NCI-H345 (cell line): ENCODE data around the gene TES.
"Not testable (repeated sequence)": the region's sequence is repeated elsewhere in the genome, so short reads cannot be mapped to it uniquely, and the experiment has no call there.

Source experiments
- DNase-seq: peaks from one replicate; lab custom pipeline; 2025; lab: John Stamatoyannopoulos, UW

The TES gene

GRCh38 chr7:116223588-116223987, 13.2 kb downstream of the TES start:
- DNase-seq: no peak

GRCh38 chr7:116224492-116225098, 14.3 kb downstream of the TES start:
- DNase-seq: no peak

GRCh38 chr7:116225860-116226259, 15.5 kb downstream of the TES start:
- DNase-seq: no peak

GRCh38 chr7:116226664-116227063, 16.3 kb downstream of the TES start:
- DNase-seq: no peak

- no peak for DNase-seq
These were observed 17.4 kb downstream of the TES start for GRCh38 chr7:116227678-116228239.

GRCh38 chr7:116228241-116228640, 17.9 kb downstream of the TES start:
- DNase-seq: no peak

DNA sequence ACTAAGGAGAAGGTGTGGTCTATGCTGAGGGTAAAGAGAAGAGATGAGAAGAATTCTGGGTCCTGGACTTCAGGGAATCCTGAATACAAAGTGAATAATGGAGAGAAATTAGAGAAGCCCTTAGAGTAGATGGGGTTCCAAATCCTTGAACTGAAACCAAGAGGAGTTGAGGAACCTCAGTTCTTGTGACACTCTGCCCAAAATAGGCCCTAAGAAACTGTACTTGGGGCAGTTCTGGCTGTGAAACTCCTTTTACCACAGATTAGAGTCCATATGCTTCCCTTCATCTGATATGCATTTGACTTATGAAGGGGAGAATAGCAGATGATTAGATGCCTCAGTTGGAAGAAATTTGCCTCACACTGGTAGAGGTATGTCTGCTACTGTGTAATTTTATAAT, 19.0 kb downstream of the TES start:
- DNase-seq: no peak

DNA sequence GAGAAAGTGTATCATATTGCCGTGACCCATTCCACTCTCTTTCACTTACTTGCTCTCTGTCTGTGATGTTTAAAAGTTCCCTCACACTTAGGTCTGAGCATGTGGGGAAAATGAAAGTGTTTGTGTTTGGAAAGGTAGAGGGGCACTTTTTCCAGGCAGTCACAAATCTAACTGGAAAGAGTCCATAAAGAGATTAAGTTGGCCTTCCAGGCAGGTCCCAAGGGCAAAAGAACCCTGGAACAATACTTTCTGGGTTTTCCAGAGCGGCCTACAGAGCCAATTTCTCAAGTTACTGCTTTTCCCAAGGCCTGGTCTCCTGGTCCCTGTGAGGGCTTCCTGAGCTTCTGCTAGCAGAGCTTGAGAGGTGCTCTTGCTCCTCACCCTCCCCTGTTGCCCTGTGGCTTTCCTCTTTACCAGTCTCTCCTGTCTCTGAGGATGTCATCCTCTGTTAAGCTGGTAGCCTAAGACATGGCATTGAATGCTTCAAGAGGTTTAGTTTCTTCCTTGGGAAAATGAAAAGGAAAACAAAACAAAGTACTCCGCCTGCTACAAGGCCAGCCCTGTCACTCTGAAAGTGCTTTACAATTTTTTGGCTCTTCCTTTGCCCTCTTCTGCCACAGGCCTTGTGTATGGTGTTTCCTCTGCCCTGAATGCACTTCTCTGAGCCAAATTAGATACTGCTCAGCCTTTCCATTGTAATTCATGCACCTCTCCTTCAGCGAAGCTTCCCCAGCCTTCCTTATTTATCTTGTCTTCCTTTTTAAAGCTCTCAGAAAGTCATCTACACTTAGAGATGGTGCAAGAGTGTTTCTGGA, 20.1 kb downstream of the TES start:
- no peak for DNase-seq

DNA sequence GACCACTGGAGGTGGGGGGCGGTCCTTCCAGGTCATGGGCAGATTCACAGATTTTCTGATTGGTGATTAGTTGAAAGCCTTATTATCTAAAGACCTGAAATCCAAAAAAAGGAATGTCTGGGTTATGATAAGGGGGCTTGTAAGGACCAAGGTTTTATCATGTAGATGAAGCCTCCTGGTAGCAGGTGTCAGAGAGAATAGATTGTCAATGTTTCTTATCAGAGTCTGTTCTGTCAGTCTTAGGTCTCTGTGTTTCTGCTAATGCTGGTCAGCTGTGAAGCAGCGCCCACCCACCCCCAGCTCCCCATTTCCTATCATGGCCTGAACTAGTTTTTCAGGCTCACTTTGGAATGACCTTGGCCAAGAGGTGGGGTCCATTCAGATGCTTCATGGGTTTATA, 21.2 kb downstream of the TES start:
- DNase-seq: no peak

DNA sequence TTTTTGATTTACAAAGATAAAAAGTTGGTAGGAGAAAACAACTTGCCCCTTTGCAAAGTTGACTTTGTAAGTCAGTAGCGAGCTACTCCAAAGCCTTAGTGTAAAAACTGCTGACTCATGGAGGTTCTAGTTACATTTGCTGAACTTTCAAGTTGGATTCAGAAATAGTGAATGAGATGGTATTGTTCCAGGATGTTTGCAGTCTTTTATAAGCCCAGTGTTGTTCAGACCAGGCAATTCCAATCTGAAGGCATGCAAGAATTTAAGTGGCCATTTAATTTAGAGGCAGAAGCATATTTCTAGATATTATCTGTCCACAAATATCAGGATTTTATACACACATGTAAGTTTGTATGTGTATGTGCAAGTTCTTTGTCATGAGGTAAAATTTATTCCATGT, 21.6 kb downstream of the TES start:
- no peak for DNase-seq

- DNase-seq: no peak
These were observed 22.0 kb downstream of the TES start for GRCh38 chr7:116232350-116232749.

- no peak for DNase-seq
These were observed 22.6 kb downstream of the TES start for GRCh38 chr7:116232920-116233319.

DNA sequence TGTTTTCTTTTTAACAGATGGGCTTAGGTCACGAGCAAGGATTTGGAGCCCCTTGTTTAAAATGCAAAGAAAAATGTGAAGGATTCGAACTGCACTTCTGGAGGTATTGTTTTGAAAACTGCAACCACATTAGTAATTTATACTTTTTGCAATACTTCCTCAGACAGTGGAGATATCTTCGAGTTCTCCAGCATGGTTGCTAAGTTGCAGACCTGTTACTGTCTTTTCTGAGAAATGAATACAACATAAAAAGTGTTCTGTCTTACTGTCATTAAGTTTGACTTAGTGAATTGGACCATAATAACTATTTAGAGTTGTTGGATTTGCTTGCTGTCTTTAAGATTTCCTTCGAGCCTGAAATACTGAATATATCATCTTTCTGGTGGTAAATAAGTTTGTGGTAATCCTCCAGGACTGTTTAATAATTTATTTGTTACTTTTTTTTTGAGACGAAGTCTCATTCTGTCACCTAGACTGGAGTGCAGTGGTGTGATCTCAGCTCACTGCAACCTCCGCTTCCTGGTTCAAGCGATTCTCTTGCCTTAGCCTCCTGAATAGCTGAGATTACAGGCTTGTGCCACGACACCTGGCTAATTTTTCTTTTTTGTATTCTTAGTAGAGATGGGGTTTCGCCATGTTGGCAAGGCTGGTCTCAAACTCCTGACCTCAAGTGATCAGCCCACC, 24.3 kb downstream of the TES start:
- no peak for DNase-seq

- no peak for DNase-seq
These were observed 25.0 kb downstream of the TES start for GRCh38 chr7:116235380-116235779.

- DNase-seq: peak; percentile 45
These were observed 25.8 kb downstream of the TES start for GRCh38 chr7:116236020-116236630.

DNA sequence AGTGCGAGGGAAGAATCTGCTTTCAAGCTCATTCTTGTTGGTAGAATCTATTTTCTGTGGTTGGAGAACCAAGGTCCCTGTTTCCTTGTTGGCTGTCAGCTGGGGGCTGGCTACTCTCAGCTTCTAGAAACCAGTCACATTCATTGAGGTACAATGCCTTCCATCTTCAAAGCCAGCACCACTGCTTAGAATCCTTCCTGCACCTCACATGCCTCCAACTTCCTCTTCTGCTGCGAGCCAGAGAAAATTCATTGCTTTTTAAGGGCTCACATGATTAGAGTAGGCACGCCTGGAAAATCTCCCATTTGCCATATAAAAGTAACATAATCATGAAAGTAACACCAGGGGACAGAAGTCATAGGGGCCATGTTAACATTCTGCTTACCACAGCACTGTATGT, 28.7 kb downstream of the TES start:
- DNase-seq: no peak

GRCh38 chr7:116239434-116239833, 29.1 kb downstream of the TES start:
- no peak for DNase-seq

GRCh38 chr7:116240024-116240668, 29.8 kb downstream of the TES start:
- DNase-seq: no peak

DNA sequence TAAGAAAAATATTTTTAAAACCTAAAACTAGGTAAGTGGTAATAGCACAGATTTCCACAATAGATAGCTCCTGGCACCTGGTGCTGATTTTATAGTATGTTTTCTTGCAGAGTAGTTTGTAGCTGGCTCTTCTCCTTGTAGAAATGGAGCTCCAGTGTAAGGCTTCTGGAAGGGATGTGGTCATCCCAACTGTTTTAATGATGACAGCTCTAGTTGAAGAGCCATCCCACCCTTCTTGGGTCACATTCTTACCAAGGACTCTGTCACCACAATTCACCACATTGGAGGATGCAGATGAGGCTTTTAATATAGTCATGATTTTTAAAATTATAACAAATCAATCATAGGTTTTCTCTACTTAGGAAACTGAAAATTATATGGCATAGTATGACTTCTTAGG, 31.0 kb downstream of the TES start:
- DNase-seq: no peak

DNA sequence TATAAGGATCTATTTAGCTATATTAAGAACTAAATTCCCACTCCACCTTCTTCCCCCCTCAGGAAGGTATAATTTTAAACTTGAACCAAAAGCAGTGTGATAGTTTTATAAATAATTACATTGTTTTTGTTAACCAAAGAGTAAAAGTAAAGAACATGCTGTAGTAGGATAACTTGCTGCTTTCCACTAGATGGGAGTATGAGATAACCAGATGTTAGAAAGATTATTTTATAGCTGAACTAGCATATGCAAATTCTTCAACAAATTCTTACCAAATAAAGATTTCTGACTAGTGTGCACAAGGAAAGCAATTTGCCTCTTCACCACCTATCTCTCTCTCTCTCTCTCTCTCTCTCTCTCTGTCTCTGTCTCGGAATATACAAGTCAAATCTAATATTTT, 31.8 kb downstream of the TES start:
- no peak for DNase-seq

DNA sequence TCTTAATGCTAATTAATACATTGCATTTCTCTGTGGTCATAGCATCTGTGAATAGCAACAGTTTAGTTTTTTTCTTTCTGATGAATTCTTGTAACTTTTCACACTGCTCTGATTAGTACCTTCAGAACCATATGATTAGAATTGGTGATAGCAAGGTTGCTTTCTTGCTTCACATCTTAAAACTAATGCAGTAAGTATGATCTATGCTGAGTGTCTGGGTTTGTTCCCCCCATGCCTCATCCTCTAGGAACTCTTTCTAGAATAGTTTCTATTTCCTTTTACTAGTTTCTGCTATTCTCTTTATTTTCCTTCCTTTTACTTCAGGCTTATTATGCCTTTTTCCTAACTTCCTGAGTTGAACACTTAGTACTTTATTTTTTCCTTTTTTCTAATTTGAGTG, 32.4 kb downstream of the TES start:
- no peak for DNase-seq

DNA sequence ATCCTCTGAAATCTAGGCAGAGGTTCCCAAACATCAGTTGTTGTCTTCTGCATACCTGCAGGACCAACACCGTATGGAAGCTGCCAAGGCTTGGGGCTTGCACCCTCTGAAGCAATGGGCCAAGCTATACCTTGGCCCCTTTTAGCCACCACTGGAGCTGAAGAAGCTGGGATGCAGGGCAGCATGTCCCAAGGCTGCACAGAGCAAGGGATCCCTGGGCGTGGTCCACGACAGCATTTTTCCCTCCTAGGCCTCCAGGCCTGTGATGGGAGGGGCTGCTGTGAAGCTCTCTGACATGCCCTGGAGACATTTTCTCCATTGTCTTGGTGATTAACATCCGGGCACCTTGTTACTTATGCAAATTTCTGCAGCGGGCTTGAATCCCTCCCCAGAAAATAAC, 34.5 kb downstream of the TES start:
- not testable (repeated sequence) for DNase-seq
